ENCODE results near the gene DBR1.

Gene DBR1

GRCh38 chr3:138219255-138219654 lies 44.5 kb upstream of the DBR1 start:
- H3K9ac ChIP-seq (ENCODE audit: low read length): no peak overlapping the region
- no peaks in the 10 kb centered on the region for H3K27me3 ChIP-seq (ENCODE audit: insufficient read depth, low read length, poor library complexity)
- H3K36me3 ChIP-seq (ENCODE audit: control insufficient read depth, insufficient read depth, low read length): peaks cover 3% of the 10 kb centered on the region
- peaks cover 2% of the 10 kb centered on the region for H3K79me1 ChIP-seq (ENCODE audit: low read length)
- H3K79me2 ChIP-seq (ENCODE audit: control insufficient read depth, insufficient read depth, low read length): peaks cover 2% of the 10 kb centered on the region
- H4K5ac ChIP-seq (ENCODE audit: low read length): no peak overlapping the region
- no CpG with 5 or more reads among the region's 1 CpG for WGBS (ENCODE audit: extremely low coverage, insufficient coverage, low lambda C conversion rate)
- H3K23ac ChIP-seq (ENCODE audit: low read length): no peak overlapping the region
- H4K8ac ChIP-seq (ENCODE audit: low read depth, low read length): no peak overlapping the region
- H2BK15ac ChIP-seq (replicated peaks; ENCODE audit: low read depth): no peak overlapping the region
- H2BK120ac ChIP-seq (ENCODE audit: low read depth, low read length): no peak overlapping the region
- no peak overlapping the region for H3K4me2 ChIP-seq (ENCODE audit: low read length)
- DNase-seq: peak; percentile 33
- no peak overlapping the region for H3K18ac ChIP-seq (ENCODE audit: low read length)
- H3K4ac ChIP-seq (ENCODE audit: low read depth, low read length): no peak overlapping the region
- H2AK5ac ChIP-seq (ENCODE audit: low read length): no peak overlapping the region
- no peaks in the 10 kb centered on the region for H3K4me1 ChIP-seq (ENCODE audit: control insufficient read depth, low read depth, low read length)
- H2BK5ac ChIP-seq (ENCODE audit: low read length): no peak overlapping the region
- no peak overlapping the region for H3K4me3 ChIP-seq (ENCODE audit: low read length)
- no peak overlapping the region for H3K56ac ChIP-seq (ENCODE audit: low read length)
- H3K27ac ChIP-seq (ENCODE audit: low read depth, low read length): no peak overlapping the region

- H3K9ac ChIP-seq (ENCODE audit: low read length): no peak overlapping the region
- H3K79me1 ChIP-seq (ENCODE audit: low read length): peaks cover 2% of the 10 kb centered on the region
- no peak overlapping the region for H2BK120ac ChIP-seq (ENCODE audit: low read depth, low read length)
- H3K4ac ChIP-seq (ENCODE audit: low read depth, low read length): no peak overlapping the region
- no peak overlapping the region for H3K18ac ChIP-seq (ENCODE audit: low read length)
- H2BK5ac ChIP-seq (ENCODE audit: low read length): no peak overlapping the region
- no peak overlapping the region for H3K23ac ChIP-seq (ENCODE audit: low read length)
- no peak overlapping the region for H4K8ac ChIP-seq (ENCODE audit: low read depth, low read length)
- H4K5ac ChIP-seq (ENCODE audit: low read length): no peak overlapping the region
- DNase-seq: no peak
- no peak overlapping the region for H3K27ac ChIP-seq (ENCODE audit: low read depth, low read length)
- no peaks in the 10 kb centered on the region for H3K36me3 ChIP-seq (ENCODE audit: control insufficient read depth, insufficient read depth, low read length)
- no peaks in the 10 kb centered on the region for H3K27me3 ChIP-seq (ENCODE audit: insufficient read depth, low read length, poor library complexity)
- WGBS (ENCODE audit: extremely low coverage, insufficient coverage, low lambda C conversion rate): no CpG with 5 or more reads among the region's 7 CpGs
- peaks cover 4% of the 10 kb centered on the region for H3K4me1 ChIP-seq (ENCODE audit: control insufficient read depth, low read depth, low read length)
- peaks cover 1% of the 10 kb centered on the region for H3K79me2 ChIP-seq (ENCODE audit: control insufficient read depth, insufficient read depth, low read length)
- no peak overlapping the region for H3K56ac ChIP-seq (ENCODE audit: low read length)
- no peak overlapping the region for H2AK5ac ChIP-seq (ENCODE audit: low read length)
- H3K4me3 ChIP-seq (ENCODE audit: low read length): no peak overlapping the region
- no peak overlapping the region for H2BK15ac ChIP-seq (replicated peaks; ENCODE audit: low read depth)
- no peak overlapping the region for H3K4me2 ChIP-seq (ENCODE audit: low read length)
Measured at GRCh38 chr3:138213398-138214085, 38.8 kb upstream of the DBR1 start.

GRCh38 chr3:138210528-138210927 lies 35.8 kb upstream of the DBR1 start:
- WGBS (ENCODE audit: extremely low coverage, insufficient coverage, low lambda C conversion rate): no CpG with 5 or more reads among the region's 3 CpGs
- H3K36me3 ChIP-seq (ENCODE audit: control insufficient read depth, insufficient read depth, low read length): no peaks in the 10 kb centered on the region

GRCh38 chr3:138206196-138206595 lies 31.5 kb upstream of the DBR1 start:
- no peak overlapping the region for H3K56ac ChIP-seq (ENCODE audit: low read length)
- H3K79me1 ChIP-seq (ENCODE audit: low read length): peaks cover 12% of the 10 kb centered on the region
- no peak overlapping the region for H3K4me3 ChIP-seq (ENCODE audit: low read length)
- peaks cover 35% of the 10 kb centered on the region for H3K79me2 ChIP-seq (ENCODE audit: control insufficient read depth, insufficient read depth, low read length)
- no CpG with 5 or more reads among the region's 2 CpGs for WGBS (ENCODE audit: extremely low coverage, insufficient coverage, low lambda C conversion rate)
- H4K8ac ChIP-seq (ENCODE audit: low read depth, low read length): no peak overlapping the region
- H2BK5ac ChIP-seq (ENCODE audit: low read length): no peak overlapping the region
- H3K4me2 ChIP-seq (ENCODE audit: low read length): no peak overlapping the region
- H3K23ac ChIP-seq (ENCODE audit: low read length): no peak overlapping the region
- H2AK5ac ChIP-seq (ENCODE audit: low read length): no peak overlapping the region
- no peak overlapping the region for H2BK120ac ChIP-seq (ENCODE audit: low read depth, low read length)
- H3K4me1 ChIP-seq (ENCODE audit: control insufficient read depth, low read depth, low read length): peaks cover 4% of the 10 kb centered on the region
- no peaks in the 10 kb centered on the region for H3K36me3 ChIP-seq (ENCODE audit: control insufficient read depth, insufficient read depth, low read length)
- no peak overlapping the region for H3K9ac ChIP-seq (ENCODE audit: low read length)
- DNase-seq: no peak
- H3K4ac ChIP-seq (ENCODE audit: low read depth, low read length): no peak overlapping the region
- no peak overlapping the region for H3K18ac ChIP-seq (ENCODE audit: low read length)
- H3K27me3 ChIP-seq (ENCODE audit: insufficient read depth, low read length, poor library complexity): no peaks in the 10 kb centered on the region
- H3K27ac ChIP-seq (ENCODE audit: low read depth, low read length): no peak overlapping the region
- H2BK15ac ChIP-seq (replicated peaks; ENCODE audit: low read depth): no peak overlapping the region
- no peak overlapping the region for H4K5ac ChIP-seq (ENCODE audit: low read length)

More at GRCh38 chr3:138210528-138210927, 35.8 kb upstream of the DBR1 start:
- H3K56ac ChIP-seq (ENCODE audit: low read length): no peak overlapping the region
- H4K5ac ChIP-seq (ENCODE audit: low read length): no peak overlapping the region
- no peak overlapping the region for H3K4ac ChIP-seq (ENCODE audit: low read depth, low read length)
- peaks cover 4% of the 10 kb centered on the region for H3K4me1 ChIP-seq (ENCODE audit: control insufficient read depth, low read depth, low read length)
- no peak overlapping the region for H3K9ac ChIP-seq (ENCODE audit: low read length)
- peaks cover 5% of the 10 kb centered on the region for H3K79me1 ChIP-seq (ENCODE audit: low read length)
- no peak overlapping the region for H3K23ac ChIP-seq (ENCODE audit: low read length)
- no peak overlapping the region for H2BK5ac ChIP-seq (ENCODE audit: low read length)
- H4K8ac ChIP-seq (ENCODE audit: low read depth, low read length): no peak overlapping the region
- no peak overlapping the region for H2BK120ac ChIP-seq (ENCODE audit: low read depth, low read length)
- no peak overlapping the region for H3K18ac ChIP-seq (ENCODE audit: low read length)
- peak; percentile 30 for DNase-seq
- H3K4me2 ChIP-seq (ENCODE audit: low read length): no peak overlapping the region
- peaks cover 14% of the 10 kb centered on the region for H3K79me2 ChIP-seq (ENCODE audit: control insufficient read depth, insufficient read depth, low read length)
- H2AK5ac ChIP-seq (ENCODE audit: low read length): no peak overlapping the region
- H3K27ac ChIP-seq (ENCODE audit: low read depth, low read length): no peak overlapping the region
- no peaks in the 10 kb centered on the region for H3K27me3 ChIP-seq (ENCODE audit: insufficient read depth, low read length, poor library complexity)
- H2BK15ac ChIP-seq (replicated peaks; ENCODE audit: low read depth): no peak overlapping the region
- no peak overlapping the region for H3K4me3 ChIP-seq (ENCODE audit: low read length)

DNA sequence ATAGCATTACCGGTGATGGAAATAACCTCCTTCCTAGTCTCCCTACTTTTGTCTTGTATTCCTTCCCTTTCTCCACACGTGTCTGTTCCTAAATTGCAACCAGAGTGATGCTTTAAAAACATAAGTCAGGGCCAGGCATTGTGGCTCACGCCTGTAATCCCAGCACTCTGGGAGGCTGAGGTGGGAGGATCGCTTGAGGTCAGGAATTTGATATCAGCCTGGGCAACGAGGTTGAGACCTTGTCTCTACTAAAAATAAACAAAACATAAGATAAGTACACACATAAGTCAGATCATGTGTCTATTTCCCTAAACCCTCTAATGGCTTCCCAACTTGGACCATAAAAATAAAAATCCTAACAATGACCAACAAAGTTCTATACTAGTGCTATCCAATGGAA lies 30.8 kb upstream of the DBR1 start:
- H3K79me2 ChIP-seq (ENCODE audit: control insufficient read depth, insufficient read depth, low read length): peaks cover 39% of the 10 kb centered on the region
- H3K36me3 ChIP-seq (ENCODE audit: control insufficient read depth, insufficient read depth, low read length): no peaks in the 10 kb centered on the region
- no peak overlapping the region for H2BK15ac ChIP-seq (replicated peaks; ENCODE audit: low read depth)
- no peak overlapping the region for H3K18ac ChIP-seq (ENCODE audit: low read length)
- no peak overlapping the region for H4K5ac ChIP-seq (ENCODE audit: low read length)
- H3K9ac ChIP-seq (ENCODE audit: low read length): no peak overlapping the region
- H2BK5ac ChIP-seq (ENCODE audit: low read length): no peak overlapping the region
- H3K4me2 ChIP-seq (ENCODE audit: low read length): no peak overlapping the region
- WGBS (ENCODE audit: extremely low coverage, insufficient coverage, low lambda C conversion rate): no CpG with 5 or more reads among the region's 5 CpGs
- no peak overlapping the region for H4K8ac ChIP-seq (ENCODE audit: low read depth, low read length)
- H3K79me1 ChIP-seq (ENCODE audit: low read length): peaks cover 12% of the 10 kb centered on the region
- no peaks in the 10 kb centered on the region for H3K27me3 ChIP-seq (ENCODE audit: insufficient read depth, low read length, poor library complexity)
- no peak overlapping the region for H3K4ac ChIP-seq (ENCODE audit: low read depth, low read length)
- peaks cover 2% of the 10 kb centered on the region for H3K4me1 ChIP-seq (ENCODE audit: control insufficient read depth, low read depth, low read length)
- no peak overlapping the region for H2AK5ac ChIP-seq (ENCODE audit: low read length)
- no peak overlapping the region for H3K4me3 ChIP-seq (ENCODE audit: low read length)
- no peak overlapping the region for H3K23ac ChIP-seq (ENCODE audit: low read length)
- DNase-seq: no peak
- H3K27ac ChIP-seq (ENCODE audit: low read depth, low read length): no peak overlapping the region
- no peak overlapping the region for H2BK120ac ChIP-seq (ENCODE audit: low read depth, low read length)
- no peak overlapping the region for H3K56ac ChIP-seq (ENCODE audit: low read length)

- Histone ChIP-seq H3K18ac (ENCODE audit: low read length) (no peak overlapping the region), H3K23ac (ENCODE audit: low read length) (no peak overlapping the region), H3K4ac (ENCODE audit: low read depth, low read length) (no peak overlapping the region), H4K5ac (ENCODE audit: low read length) (no peak overlapping the region), H2AK5ac (ENCODE audit: low read length) (no peak overlapping the region), H3K4me2 (ENCODE audit: low read length) (no peak overlapping the region), H3K56ac (ENCODE audit: low read length) (no peak overlapping the region), H3K27ac (ENCODE audit: low read depth, low read length) (no peak overlapping the region), H3K4me1 (ENCODE audit: control insufficient read depth, low read depth, low read length) (no peaks in the 10 kb centered on the region), H2BK5ac (ENCODE audit: low read length) (no peak overlapping the region), H3K9ac (ENCODE audit: low read length) (no peak overlapping the region), H3K79me2 (ENCODE audit: control insufficient read depth, insufficient read depth, low read length) (peaks cover 50% of the 10 kb centered on the region), H3K79me1 (ENCODE audit: low read length) (peaks cover 14% of the 10 kb centered on the region), H3K27me3 (ENCODE audit: insufficient read depth, low read length, poor library complexity) (no peaks in the 10 kb centered on the region), H2BK15ac (replicated peaks; ENCODE audit: low read depth) (no peak overlapping the region), H2BK120ac (ENCODE audit: low read depth, low read length) (no peak overlapping the region), H3K36me3 (ENCODE audit: control insufficient read depth, insufficient read depth, low read length) (no peaks in the 10 kb centered on the region), H3K4me3 (ENCODE audit: low read length) (no peak overlapping the region), H4K8ac (ENCODE audit: low read depth, low read length) (no peak overlapping the region)
- WGBS (ENCODE audit: extremely low coverage, insufficient coverage, low lambda C conversion rate): no CpG with 5 or more reads among the region's 4 CpGs
- DNase-seq: no peak
Measured at GRCh38 chr3:138203938-138204337, 29.2 kb upstream of the DBR1 start.
